Neuronal stem cell (in vitro differentiated cells): ENCODE data around the gene RPS6KA5.

ENCODE experiments used
- DNase-seq: peaks from one replicate; pipeline ENCODE4 v3.0.0-alpha.2; 2013; ENCODE audit warnings: low spot score
- H2AFZ ChIP-seq: one replicate; pipeline ENCODE4 v1.6.1; 2013; ENCODE audit warnings: mild to moderate bottlenecking, low read length, inconsistent platforms
- H2AK5ac ChIP-seq: 2 replicates; pipeline ENCODE4 v1.6.1; 2013; ENCODE audit warnings: low read depth, mild to moderate bottlenecking, inconsistent platforms, low read length, moderate library complexity, mixed read lengths
- H2BK120ac ChIP-seq: 2 replicates; pipeline ENCODE4 v1.6.1; 2013; ENCODE audit warnings: low read depth, mild to moderate bottlenecking, inconsistent platforms, low read length, moderate library complexity, mixed read lengths
- H2BK12ac ChIP-seq: one replicate; pipeline ENCODE4 v1.6.1; 2013; ENCODE audit warnings: low read length, inconsistent platforms
- H2BK15ac ChIP-seq: 2 replicates; pipeline ENCODE4 v1.6.1; 2013; ENCODE audit warnings: mild to moderate bottlenecking, low read length, inconsistent platforms, mixed read lengths
- H2BK5ac ChIP-seq: one replicate; pipeline ENCODE4 v1.6.1; 2013; ENCODE audit warnings: inconsistent platforms, mild to moderate bottlenecking, low read length, moderate library complexity
- H3K14ac ChIP-seq: one replicate; pipeline ENCODE4 v1.6.1; 2013; ENCODE audit warnings: low read length, inconsistent platforms
- H3K18ac ChIP-seq: 2 replicates; pipeline ENCODE4 v1.6.1; 2013; ENCODE audit warnings: low read length, inconsistent platforms
- H3K23ac ChIP-seq: 2 replicates; pipeline ENCODE4 v1.6.1; 2013; ENCODE audit warnings: low read depth, mild to moderate bottlenecking, mixed read lengths, low read length, inconsistent platforms; ENCODE audit not compliant: poor library complexity
- H3K27ac ChIP-seq: replicated peaks from 3 replicates; pipeline ENCODE4 v1.5.1; 2013; ENCODE audit warnings: low read length, inconsistent platforms
- H3K27me3 ChIP-seq, 3 experiments: 2 replicates each; pipeline ENCODE4 v1.6.1; 2013; ENCODE audit warnings: low read length in 3 of 3, mild to moderate bottlenecking in 2 of 3, inconsistent platforms in 1 of 3, low read depth in 1 of 3, mixed read lengths in 1 of 3, moderate library complexity in 1 of 3; ENCODE audit not compliant: control insufficient read depth in 3 of 3, insufficient read depth in 3 of 3
- H3K36me3 ChIP-seq, 2 donors: replicated peaks in 1 of 2; 2 replicates each; pipeline ENCODE4 v1.6.1; 2013; ENCODE audit warnings: low read length in 2 of 2; ENCODE audit not compliant: control insufficient read depth in 2 of 2, insufficient read depth in 2 of 2
- H3K4ac ChIP-seq: 2 replicates; pipeline ENCODE4 v1.6.1; 2013; ENCODE audit warnings: inconsistent platforms, mild to moderate bottlenecking, low read length, moderate library complexity
- H3K4me1 ChIP-seq, 2 donors: 1 replicate in 1 of 2; 2 replicates in 1 of 2; pipeline ENCODE4 v1.6.1; 2013; ENCODE audit warnings: low read length in 2 of 2, low read depth in 1 of 2; ENCODE audit not compliant: control insufficient read depth in 2 of 2, insufficient read depth in 1 of 2
- H3K4me2 ChIP-seq: one replicate; pipeline ENCODE4 v1.6.1; 2013; ENCODE audit warnings: mild to moderate bottlenecking, low read length, inconsistent platforms; ENCODE audit not compliant: insufficient read depth, poor library complexity, severe bottlenecking
- H3K4me3 ChIP-seq, 2 donors: 2 replicates each; pipeline ENCODE4 v1.5.1; 2013; ENCODE audit warnings: low read length in 2 of 2, mild to moderate bottlenecking in 2 of 2, inconsistent platforms in 1 of 2, moderate library complexity in 1 of 2
- H3K79me1 ChIP-seq: one replicate; pipeline ENCODE4 v1.6.1; 2013; ENCODE audit warnings: low read depth, mild to moderate bottlenecking, inconsistent platforms, low read length, moderate library complexity
- H3K9ac ChIP-seq: one replicate; pipeline ENCODE4 v1.6.1; 2013; ENCODE audit warnings: mild to moderate bottlenecking, low read depth, low read length, inconsistent platforms; ENCODE audit not compliant: poor library complexity
- H3K9me3 ChIP-seq, 2 donors: replicated peaks in 1 of 2; 2 replicates each; pipeline versions ENCODE3 to v1.6.1; 2013; ENCODE audit warnings: low read length in 2 of 2, mild to moderate bottlenecking in 2 of 2, inconsistent platforms in 1 of 2, low read depth in 1 of 2, mixed read lengths in 1 of 2, moderate library complexity in 1 of 2; ENCODE audit not compliant: control insufficient read depth in 2 of 2, insufficient read depth in 1 of 2
- H4K8ac ChIP-seq: one replicate; pipeline ENCODE4 v1.6.1; 2013; ENCODE audit warnings: low read depth, mild to moderate bottlenecking, inconsistent platforms, low read length, moderate library complexity
- H4K91ac ChIP-seq: one replicate; pipeline ENCODE4 v1.6.1; 2013; ENCODE audit warnings: low read length, low read depth, mild to moderate bottlenecking, inconsistent platforms; ENCODE audit not compliant: poor library complexity
- WGBS, 2 donors: extraction: QIAGEN DNeasy Blood & Tissue Kit; methylation state at CpG; one replicate each; pipeline ENCODE4 v1.1.7; 2013; ENCODE audit warnings: missing lambda C conversion rate in 2 of 2, mixed read lengths in 1 of 2; ENCODE audit not compliant: insufficient read length in 2 of 2, insufficient replicate concordance in 1 of 2; ENCODE audit errors: extremely low coverage in 2 of 2; 5-methylcytosine and 5-hydroxymethylcytosine counted together

The RPS6KA5 gene

DNA sequence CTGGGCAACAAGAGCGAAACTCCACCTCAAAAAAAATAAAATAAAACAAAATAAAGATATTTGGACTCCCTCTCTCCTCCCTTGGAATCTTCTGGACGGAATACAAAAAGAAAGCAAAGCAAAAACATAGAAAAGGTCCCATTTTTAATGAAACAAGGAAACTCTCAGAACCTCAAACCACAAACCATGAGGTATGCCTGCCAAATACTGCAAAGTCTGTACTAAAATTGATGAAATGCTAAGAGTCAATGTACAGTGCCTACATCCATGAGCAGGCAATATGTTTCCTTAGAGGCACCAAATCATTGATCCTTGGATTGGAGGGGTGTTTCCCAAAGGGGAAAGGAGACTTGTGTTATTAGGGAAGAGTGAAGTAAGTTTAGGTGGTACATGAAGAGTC lies 8.2 kb upstream of the RPS6KA5 start:
- no peak for DNase-seq
- Histone ChIP-seq H3K23ac (no peak overlapping the region), H3K4me2 (no peak overlapping the region), H4K91ac (no peak overlapping the region), H3K79me1 (peaks cover 1% of the 10 kb centered on the region), H2AFZ (no peak overlapping the region), H3K9me3 (no peaks in the 10 kb centered on the region), H3K36me3 (no peaks in the 10 kb centered on the region), H2AK5ac (no peak overlapping the region), H2BK15ac (no peak overlapping the region), H3K27ac (no peak overlapping the region), H2BK120ac (no peak overlapping the region), H3K4ac (no peak overlapping the region), H3K9ac (no peak overlapping the region), H3K4me3 (no peak overlapping the region), H3K27me3 (no peaks in the 10 kb centered on the region), H3K18ac (no peak overlapping the region), H2BK12ac (no peak overlapping the region), H4K8ac (no peak overlapping the region), H3K4me1 (no peaks in the 10 kb centered on the region), H2BK5ac (no peak overlapping the region), H3K14ac (no peak overlapping the region)
- WGBS, 2 donors = no CpG with 5 or more reads among the region's 2 CpGs

DNA sequence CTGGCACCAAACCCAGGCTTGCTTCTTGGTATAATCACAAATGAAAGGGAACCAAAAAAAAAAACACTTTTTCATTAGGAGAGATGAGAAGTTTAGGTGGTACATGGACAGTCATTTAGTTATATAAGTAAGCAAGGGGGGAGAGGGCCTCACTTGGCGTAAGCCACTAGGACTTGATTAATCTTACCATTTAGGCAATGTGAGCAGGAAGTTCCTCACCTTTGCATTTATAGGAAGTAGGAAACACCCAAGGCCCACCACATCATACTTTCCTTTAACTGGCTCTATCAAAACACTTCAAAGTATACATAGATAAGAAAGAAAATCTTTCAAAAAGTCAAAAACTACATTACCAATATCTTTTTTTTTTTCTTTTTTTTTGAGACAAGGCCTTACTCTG lies 6.7 kb upstream of the RPS6KA5 start:
- H3K4me2 ChIP-seq = no peak overlapping the region
- H3K27ac ChIP-seq = no peak overlapping the region
- no peak overlapping the region for H3K18ac ChIP-seq
- peaks cover 1% of the 10 kb centered on the region for H3K79me1 ChIP-seq
- H3K9ac ChIP-seq = no peak overlapping the region
- WGBS, 2 donors = no CpG with 5 or more reads among the region's 1 CpG
- no peak overlapping the region for H2BK120ac ChIP-seq
- no peaks in the 10 kb centered on the region for H3K4me1 ChIP-seq
- H4K8ac ChIP-seq = no peak overlapping the region
- H3K36me3 ChIP-seq = no peaks in the 10 kb centered on the region
- H2AK5ac ChIP-seq = no peak overlapping the region
- DNase-seq = no peak
- H2BK15ac ChIP-seq = no peak overlapping the region
- H3K14ac ChIP-seq = no peak overlapping the region
- no peak overlapping the region for H2AFZ ChIP-seq
- no peak overlapping the region for H3K4ac ChIP-seq
- no peak overlapping the region for H3K23ac ChIP-seq
- no peak overlapping the region for H4K91ac ChIP-seq
- H3K9me3 ChIP-seq = no peaks in the 10 kb centered on the region
- no peak overlapping the region for H2BK12ac ChIP-seq
- H2BK5ac ChIP-seq = no peak overlapping the region
- H3K4me3 ChIP-seq = no peak overlapping the region
- no peaks in the 10 kb centered on the region for H3K27me3 ChIP-seq

DNA sequence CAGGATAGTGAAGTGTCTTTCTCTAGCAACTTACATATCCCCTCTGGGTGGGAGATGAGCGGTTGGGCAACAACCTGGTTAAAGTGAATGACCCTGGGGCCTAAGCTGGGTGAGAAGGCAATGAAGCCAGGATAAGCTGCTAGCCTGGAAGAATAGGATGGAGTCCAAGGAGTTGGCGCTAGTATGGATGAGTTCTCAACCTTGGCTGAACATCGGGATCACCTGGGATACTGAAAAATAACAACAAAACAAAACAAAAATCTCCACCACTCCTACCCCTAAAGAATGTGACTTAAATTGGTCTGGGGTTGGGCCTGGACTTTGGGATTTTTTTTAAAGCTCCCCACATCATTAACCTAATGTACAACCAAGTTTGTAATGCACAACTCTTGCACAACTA lies 4.8 kb upstream of the RPS6KA5 start:
- H3K9ac ChIP-seq = no peak overlapping the region
- H3K4me1 ChIP-seq = peaks cover 0 to 3% of the 10 kb centered on the region in 2 donors
- WGBS, 2 donors = no CpG with 5 or more reads among the region's 3 CpGs
- H2BK15ac ChIP-seq = no peak overlapping the region
- no peak overlapping the region for H3K27ac ChIP-seq
- H2BK12ac ChIP-seq = no peak overlapping the region
- H4K91ac ChIP-seq = no peak overlapping the region
- no peak overlapping the region for H3K4me3 ChIP-seq
- no peak overlapping the region for H3K4ac ChIP-seq
- no peak overlapping the region for H3K14ac ChIP-seq
- no peaks in the 10 kb centered on the region for H3K9me3 ChIP-seq
- no peak overlapping the region for H3K4me2 ChIP-seq
- H2BK5ac ChIP-seq = no peak overlapping the region
- H3K23ac ChIP-seq = no peak overlapping the region
- H2AK5ac ChIP-seq = no peak overlapping the region
- H4K8ac ChIP-seq = no peak overlapping the region
- no peak for DNase-seq
- H3K18ac ChIP-seq = no peak overlapping the region
- peaks cover 1% of the 10 kb centered on the region for H3K79me1 ChIP-seq
- H3K27me3 ChIP-seq = no peaks in the 10 kb centered on the region
- no peak overlapping the region for H2AFZ ChIP-seq
- H2BK120ac ChIP-seq = no peak overlapping the region
- H3K36me3 ChIP-seq = no peaks in the 10 kb centered on the region

DNA sequence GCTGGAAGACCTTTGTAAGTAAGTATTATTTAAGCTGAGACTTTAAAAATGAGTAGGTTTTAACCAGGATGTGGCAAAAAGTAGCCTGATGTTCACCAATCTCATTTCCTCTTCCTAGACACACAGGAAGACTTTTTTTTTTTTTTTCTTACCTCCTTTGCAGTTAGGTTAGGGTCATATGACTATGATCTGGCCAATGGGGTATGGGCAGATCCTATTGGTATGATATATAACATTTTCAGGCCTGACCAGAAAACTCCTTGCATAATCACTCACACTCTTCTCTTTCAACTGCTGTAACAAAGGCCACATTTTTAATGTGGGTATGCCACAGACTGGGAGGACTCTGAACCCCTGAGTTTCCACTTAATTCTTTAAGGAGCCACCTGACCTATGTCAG lies 2.7 kb upstream of the RPS6KA5 start:
- Histone ChIP-seq H4K91ac (no peak overlapping the region), H3K4ac (no peak overlapping the region), H3K4me2 (no peak overlapping the region), H3K27ac (no peak overlapping the region), H3K18ac (no peak overlapping the region), H3K79me1 (peaks cover 3% of the 10 kb centered on the region), H2BK5ac (no peak overlapping the region), H3K14ac (no peak overlapping the region), H3K4me3 (no peak overlapping the region), H3K23ac (no peak overlapping the region), H2BK120ac (no peak overlapping the region), H3K4me1 (peaks cover 2 to 3% of the 10 kb centered on the region in 2 donors), H2AFZ (peak overlapping the region; percentile 32), H2AK5ac (no peak overlapping the region), H3K27me3 (no peaks in the 10 kb centered on the region), H3K9me3 (no peaks in the 10 kb centered on the region), H2BK15ac (no peak overlapping the region), H2BK12ac (no peak overlapping the region), H3K9ac (no peak overlapping the region), H4K8ac (no peak overlapping the region), H3K36me3 (no peaks in the 10 kb centered on the region)
- DNase-seq = no peak
